ENCODE results near the gene DENND4A.

The DENND4A gene

DNA sequence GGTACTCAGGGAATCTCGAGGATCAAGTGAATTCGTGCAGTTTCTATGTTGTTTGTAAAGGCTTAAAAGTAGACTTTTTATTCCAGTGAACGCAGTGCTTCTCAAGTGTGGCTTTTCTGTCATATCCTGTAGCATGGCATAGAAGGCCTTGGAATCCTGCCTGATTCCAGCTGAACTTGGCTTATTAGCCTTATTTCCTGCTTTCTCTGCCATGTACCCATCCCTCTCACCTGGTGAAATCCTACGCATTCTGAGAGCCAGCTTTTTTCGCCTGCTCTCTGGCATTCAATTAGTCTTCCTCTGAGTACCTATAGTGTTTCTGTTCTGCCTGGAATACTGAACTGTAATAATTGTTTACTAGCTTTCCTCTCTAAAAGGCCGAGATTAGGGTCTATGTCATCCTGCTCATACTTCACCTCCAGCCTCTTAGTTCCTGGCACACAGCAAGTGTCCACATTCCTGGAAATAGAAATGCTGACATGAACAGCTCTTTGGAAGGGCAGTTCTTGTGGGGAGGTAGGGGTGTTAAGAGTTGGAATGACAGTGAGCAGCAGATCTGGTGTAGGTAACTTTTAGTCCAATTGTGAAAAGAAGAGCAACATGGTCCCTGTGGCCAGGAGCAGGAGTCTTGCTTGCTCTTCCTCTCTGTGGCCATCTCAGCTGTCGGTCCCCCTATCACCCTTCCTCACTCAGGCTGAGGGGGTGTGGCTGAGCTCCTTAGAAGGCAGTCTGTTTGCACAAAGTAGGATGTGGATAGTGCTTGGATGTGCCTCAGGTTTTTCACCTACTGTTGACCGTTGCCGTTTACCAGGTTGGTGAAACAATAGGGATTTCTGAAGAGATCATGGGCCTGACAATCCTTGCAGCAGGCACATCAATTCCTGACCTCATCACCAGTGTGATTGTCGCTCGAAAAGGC, 140.0 kb downstream of the DENND4A start:
- no peak overlapping the region for H3K9ac ChIP-seq (ENCODE audit: insufficient read length, low read depth)
- H3K27me3 ChIP-seq (ENCODE audit: insufficient read depth, insufficient read length) = no peaks in the 10 kb centered on the region

DNA sequence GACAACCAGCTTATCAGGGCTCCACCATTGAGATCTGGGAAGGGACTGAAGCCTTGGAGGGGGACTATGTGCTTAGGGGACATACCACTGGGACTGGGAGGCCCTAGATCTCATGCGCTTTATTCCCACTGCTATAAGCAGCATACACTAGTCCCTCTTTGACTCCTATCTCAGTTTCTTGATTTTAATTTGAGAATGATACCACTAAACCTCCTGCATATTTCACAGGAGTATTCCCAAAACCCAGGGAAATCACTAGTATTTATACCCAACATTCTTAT, 141.1 kb downstream of the DENND4A start:
- no peak for DNase-seq (ENCODE audit: low read depth, low spot score)
- H3K36me3 ChIP-seq (ENCODE audit: insufficient read depth, insufficient read length, low read length) = peaks cover 2% of the 10 kb centered on the region
- TF ChIP-seq ZNF274 (IDR thresholded peaks at IDR 0.05; ENCODE audit: low read depth, low read length) (no peak), SUZ12 (IDR thresholded peaks at IDR 0.05; ENCODE audit: extremely low read depth, insufficient read depth, insufficient read length) (no peak), YY1 (IDR thresholded peaks at IDR 0.05; ENCODE audit: insufficient read depth, insufficient read length) (no peak)

More for the DNA sequence above, 140.0 kb downstream of the DENND4A start:
- no peak for TF ChIP-seq YY1 (IDR thresholded peaks at IDR 0.05; ENCODE audit: insufficient read depth, insufficient read length)
- no peaks in the 10 kb centered on the region for H3K9me3 ChIP-seq (ENCODE audit: insufficient read depth, low read length)
- peaks cover 2% of the 10 kb centered on the region for H3K36me3 ChIP-seq (ENCODE audit: insufficient read depth, insufficient read length, low read length)
- H3K4me3 ChIP-seq (ENCODE audit: insufficient read length, low read depth) = no peak overlapping the region
- no peaks in the 10 kb centered on the region for H3K4me1 ChIP-seq (ENCODE audit: insufficient read depth, insufficient read length)
- no peak for DNase-seq (ENCODE audit: low read depth, low spot score)

DNA sequence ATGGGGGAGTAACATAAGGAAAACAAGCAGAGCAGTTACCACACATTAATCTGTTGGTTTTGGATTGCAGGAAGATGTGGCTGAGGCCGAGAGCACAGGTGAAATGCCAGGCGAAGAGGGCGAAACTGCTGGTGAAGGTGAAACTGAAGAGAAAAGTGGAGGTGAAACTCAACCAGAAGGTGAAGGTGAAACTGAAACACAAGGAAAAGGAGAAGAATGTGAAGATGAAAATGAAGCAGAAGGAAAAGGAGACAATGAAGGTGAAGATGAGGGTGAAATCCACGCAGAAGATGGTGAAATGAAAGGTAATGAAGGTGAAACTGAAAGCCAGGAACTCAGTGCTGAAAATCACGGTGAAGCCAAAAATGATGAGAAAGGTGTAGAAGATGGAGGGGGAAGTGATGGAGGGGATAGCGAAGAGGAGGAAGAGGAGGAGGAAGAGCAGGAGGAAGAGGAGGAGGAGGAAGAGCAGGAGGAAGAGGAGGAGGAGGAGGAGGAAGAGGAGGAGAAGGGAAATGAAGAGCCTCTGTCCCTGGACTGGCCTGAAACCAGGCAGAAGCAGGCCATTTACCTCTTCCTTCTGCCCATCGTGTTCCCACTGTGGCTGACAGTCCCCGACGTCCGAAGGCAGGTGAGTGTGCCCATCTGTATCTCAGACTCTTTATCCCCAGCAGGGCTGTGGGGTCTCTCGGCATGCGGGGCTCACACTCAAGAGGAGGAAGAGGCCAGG, 141.6 kb downstream of the DENND4A start:
- TF ChIP-seq YY1 (IDR thresholded peaks at IDR 0.05; ENCODE audit: insufficient read depth, insufficient read length) (no peak), SUZ12 (IDR thresholded peaks at IDR 0.05; ENCODE audit: extremely low read depth, insufficient read depth, insufficient read length) (no peak), ZNF274 (IDR thresholded peaks at IDR 0.05; ENCODE audit: low read depth, low read length) (no peak)

More for the DNA sequence above, 141.1 kb downstream of the DENND4A start:
- Histone ChIP-seq H3K27me3 (ENCODE audit: insufficient read depth, insufficient read length) (no peaks in the 10 kb centered on the region), H3K9me3 (ENCODE audit: insufficient read depth, low read length) (no peaks in the 10 kb centered on the region), H3K4me3 (ENCODE audit: insufficient read length, low read depth) (no peak overlapping the region), H3K9ac (ENCODE audit: insufficient read length, low read depth) (no peak overlapping the region), H3K4me1 (ENCODE audit: insufficient read depth, insufficient read length) (peaks cover under 1% of the 10 kb centered on the region)

DNA sequence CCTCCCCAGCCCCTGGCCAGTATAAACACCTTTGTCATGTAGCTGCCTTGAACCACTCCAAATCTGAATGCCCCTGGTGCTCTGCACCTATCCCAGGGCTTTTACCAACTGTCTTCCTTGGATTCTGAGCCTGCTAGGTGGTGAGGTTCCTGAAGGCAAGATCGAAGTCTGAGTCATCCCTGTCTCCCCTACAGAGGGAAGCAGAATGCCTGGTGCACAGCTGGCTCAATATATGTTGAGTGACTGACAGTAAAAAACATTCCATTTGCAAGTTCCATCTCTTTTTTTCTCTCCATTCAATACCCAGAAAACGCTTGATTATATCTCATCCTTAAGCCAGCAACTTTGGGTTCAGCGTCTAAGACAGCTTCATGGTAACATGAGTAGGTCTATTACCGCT, 145.6 kb downstream of the DENND4A start:
- Histone ChIP-seq H3K36me3 (ENCODE audit: insufficient read depth, insufficient read length, low read length) (peaks cover 2% of the 10 kb centered on the region), H3K9ac (ENCODE audit: insufficient read length, low read depth) (no peak overlapping the region), H3K4me1 (ENCODE audit: insufficient read depth, insufficient read length) (peaks cover 3% of the 10 kb centered on the region), H3K9me3 (ENCODE audit: insufficient read depth, low read length) (no peaks in the 10 kb centered on the region), H3K4me3 (ENCODE audit: insufficient read length, low read depth) (no peak overlapping the region), H3K27me3 (ENCODE audit: insufficient read depth, insufficient read length) (no peaks in the 10 kb centered on the region)
- TF ChIP-seq SUZ12 (IDR thresholded peaks at IDR 0.05; ENCODE audit: extremely low read depth, insufficient read depth, insufficient read length) = no peak
- no peak for TF ChIP-seq ZNF274 (IDR thresholded peaks at IDR 0.05; ENCODE audit: low read depth, low read length)
- no peak for TF ChIP-seq YY1 (IDR thresholded peaks at IDR 0.05; ENCODE audit: insufficient read depth, insufficient read length)
- peak; percentile 23 for DNase-seq (ENCODE audit: low read depth, low spot score)

More for the DNA sequence above, 141.6 kb downstream of the DENND4A start:
- Histone ChIP-seq H3K4me1 (ENCODE audit: insufficient read depth, insufficient read length) (peaks cover 3% of the 10 kb centered on the region), H3K9ac (ENCODE audit: insufficient read length, low read depth) (no peak overlapping the region), H3K36me3 (ENCODE audit: insufficient read depth, insufficient read length, low read length) (peaks cover 2% of the 10 kb centered on the region), H3K9me3 (ENCODE audit: insufficient read depth, low read length) (no peaks in the 10 kb centered on the region), H3K4me3 (ENCODE audit: insufficient read length, low read depth) (no peak overlapping the region), H3K27me3 (ENCODE audit: insufficient read depth, insufficient read length) (no peaks in the 10 kb centered on the region)
- no peak for DNase-seq (ENCODE audit: low read depth, low spot score)

DNA sequence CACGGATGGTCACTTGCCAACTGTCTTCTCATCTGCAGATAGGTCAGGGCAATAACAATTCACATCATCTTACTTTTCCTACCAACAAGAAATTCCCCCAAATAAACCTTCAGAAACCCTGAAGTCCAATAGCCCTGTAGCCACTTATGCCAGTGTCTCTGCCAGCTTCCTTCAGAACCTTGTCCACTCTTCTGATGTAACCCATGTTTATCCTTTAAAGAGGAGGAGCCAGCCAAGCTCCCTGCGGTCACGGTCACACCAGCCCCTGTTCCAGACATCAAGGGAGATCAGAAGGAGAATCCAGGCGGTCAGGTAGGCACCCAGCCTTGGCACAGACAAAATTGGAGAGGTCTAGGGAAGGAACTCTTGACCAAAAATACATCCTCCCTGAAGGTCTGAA, 146.7 kb downstream of the DENND4A start:
- TF ChIP-seq SUZ12 (IDR thresholded peaks at IDR 0.05; ENCODE audit: extremely low read depth, insufficient read depth, insufficient read length) = no peak
- TF ChIP-seq ZNF274 (IDR thresholded peaks at IDR 0.05; ENCODE audit: low read depth, low read length) = no peak
- no peak for TF ChIP-seq YY1 (IDR thresholded peaks at IDR 0.05; ENCODE audit: insufficient read depth, insufficient read length)

DNA sequence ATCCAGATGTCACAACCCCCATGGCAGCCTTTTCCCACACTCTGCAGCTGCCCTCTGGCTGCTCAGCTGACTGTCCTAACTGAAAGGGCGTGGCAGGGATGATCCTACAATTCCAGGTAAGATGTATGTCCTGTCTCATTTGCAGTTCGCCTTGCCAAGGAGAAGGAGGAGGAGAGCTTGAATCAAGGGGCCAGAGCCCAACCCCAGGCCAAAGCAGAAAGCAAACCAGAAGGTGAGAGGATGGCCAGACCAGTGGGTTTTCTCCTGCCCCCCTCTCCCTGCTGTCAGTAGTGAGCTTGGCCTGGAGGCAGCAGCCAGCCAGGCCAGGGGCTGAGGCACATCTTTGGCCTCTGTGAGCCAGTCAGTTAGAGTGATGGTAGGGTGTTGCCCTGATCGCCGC, 147.8 kb downstream of the DENND4A start:
- Histone ChIP-seq H3K9ac (ENCODE audit: insufficient read length, low read depth) (no peak overlapping the region), H3K4me3 (ENCODE audit: insufficient read length, low read depth) (no peak overlapping the region), H3K4me1 (ENCODE audit: insufficient read depth, insufficient read length) (peaks cover 3% of the 10 kb centered on the region), H3K9me3 (ENCODE audit: insufficient read depth, low read length) (no peaks in the 10 kb centered on the region), H3K36me3 (ENCODE audit: insufficient read depth, insufficient read length, low read length) (no peaks in the 10 kb centered on the region), H3K27me3 (ENCODE audit: insufficient read depth, insufficient read length) (no peaks in the 10 kb centered on the region)
- no peak for TF ChIP-seq ZNF274 (IDR thresholded peaks at IDR 0.05; ENCODE audit: low read depth, low read length)
- no peak for TF ChIP-seq YY1 (IDR thresholded peaks at IDR 0.05; ENCODE audit: insufficient read depth, insufficient read length)
- no peak for TF ChIP-seq SUZ12 (IDR thresholded peaks at IDR 0.05; ENCODE audit: extremely low read depth, insufficient read depth, insufficient read length)
- DNase-seq (ENCODE audit: low read depth, low spot score) = no peak

More for the DNA sequence above, 146.7 kb downstream of the DENND4A start:
- Histone ChIP-seq H3K4me3 (ENCODE audit: insufficient read length, low read depth) (no peak overlapping the region), H3K27me3 (ENCODE audit: insufficient read depth, insufficient read length) (no peaks in the 10 kb centered on the region), H3K9me3 (ENCODE audit: insufficient read depth, low read length) (no peaks in the 10 kb centered on the region), H3K36me3 (ENCODE audit: insufficient read depth, insufficient read length, low read length) (no peaks in the 10 kb centered on the region), H3K4me1 (ENCODE audit: insufficient read depth, insufficient read length) (peaks cover 3% of the 10 kb centered on the region), H3K9ac (ENCODE audit: insufficient read length, low read depth) (no peak overlapping the region)
- DNase-seq (ENCODE audit: low read depth, low spot score) = no peak

DNA sequence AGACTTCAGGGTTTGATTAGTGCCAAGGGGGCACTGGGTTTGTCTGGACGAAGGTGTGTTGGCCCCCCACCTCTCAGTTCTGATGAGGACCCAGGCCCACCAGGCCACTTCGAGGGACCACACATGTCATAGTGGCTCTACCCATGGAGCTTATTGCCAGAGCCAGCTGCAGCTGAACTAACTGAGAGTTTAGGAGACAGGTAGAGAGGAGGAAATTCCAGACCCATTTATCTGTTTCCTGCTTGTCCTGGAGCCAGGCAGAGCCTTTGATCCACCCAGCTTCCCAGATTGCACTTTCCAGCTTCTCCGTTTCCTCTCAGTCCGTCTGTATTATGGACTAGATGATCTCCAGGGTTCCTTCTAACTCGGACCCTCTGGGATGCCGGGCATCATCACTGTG, 149.5 kb downstream of the DENND4A start:
- Histone ChIP-seq H3K4me1 (ENCODE audit: insufficient read depth, insufficient read length) (peaks cover 3% of the 10 kb centered on the region), H3K36me3 (ENCODE audit: insufficient read depth, insufficient read length, low read length) (no peaks in the 10 kb centered on the region), H3K4me3 (ENCODE audit: insufficient read length, low read depth) (no peak overlapping the region), H3K27me3 (ENCODE audit: insufficient read depth, insufficient read length) (no peaks in the 10 kb centered on the region), H3K9ac (ENCODE audit: insufficient read length, low read depth) (no peak overlapping the region), H3K9me3 (ENCODE audit: insufficient read depth, low read length) (no peaks in the 10 kb centered on the region)
- no peak for DNase-seq (ENCODE audit: low read depth, low spot score)
- TF ChIP-seq ZNF274 (IDR thresholded peaks at IDR 0.05; ENCODE audit: low read depth, low read length) (no peak), YY1 (IDR thresholded peaks at IDR 0.05; ENCODE audit: insufficient read depth, insufficient read length) (no peak), SUZ12 (IDR thresholded peaks at IDR 0.05; ENCODE audit: extremely low read depth, insufficient read depth, insufficient read length) (no peak)
